Keratinocyte (primary cell): Measurements from ENCODE around the gene ASTN2. TPM values are rescaled to one million over a fixed set of nuclear protein-coding genes. Genes with fewer than 3 reads are reported as not detected.

Source experiments
- DNase-seq: peaks from one replicate; pipeline ENCODE4 v3.0.0-alpha.2; 2011; ENCODE audit warnings: low read depth, missing footprints, low spot score
- FAIRE-seq: peaks from 2 replicates; lab custom pipeline; 2011; peaks lifted over from hg19 to GRCh38; lab: Jason Lieb, UNC
- H2AFZ ChIP-seq: 2 replicates; pipeline ENCODE4 v1.6.0; 2012; ENCODE audit warnings: low read length, control low read depth, inconsistent platforms; ENCODE audit not compliant: control insufficient read depth
- H3K27ac ChIP-seq: 2 replicates; pipeline ENCODE4 v1.5.1; 2011; ENCODE audit warnings: low read length; ENCODE audit not compliant: control insufficient read depth, insufficient read depth
- H3K27me3 ChIP-seq: 3 replicates; pipeline ENCODE4 v1.6.0; 2011; ENCODE audit warnings: low read length; ENCODE audit not compliant: control insufficient read depth, insufficient read depth; ENCODE audit errors: extremely low read depth
- H3K36me3 ChIP-seq, 2 experiments: 2 replicates in 1 of 2; 3 replicates in 1 of 2; pipeline ENCODE4 v1.5.1; 2011; ENCODE audit warnings: low read length in 2 of 2, mild to moderate bottlenecking in 1 of 2; ENCODE audit not compliant: control insufficient read depth in 2 of 2, insufficient read depth in 2 of 2; ENCODE audit errors: extremely low read depth in 1 of 2
- H3K4me1 ChIP-seq: 3 replicates; pipeline ENCODE4 v1.5.1; 2011; ENCODE audit warnings: low read length; ENCODE audit not compliant: control insufficient read depth, insufficient read depth; ENCODE audit errors: extremely low read depth
- H3K4me2 ChIP-seq: 3 replicates; pipeline ENCODE4 v1.6.0; 2011; ENCODE audit warnings: low read depth, low read length; ENCODE audit not compliant: control insufficient read depth, insufficient read depth; ENCODE audit errors: extremely low read depth
- H3K4me3 ChIP-seq, 3 experiments: fragments of 200-600 bp in 1 of 3; sonication (generic) in 1 of 3; 2 replicates in 2 of 3; 3 replicates in 1 of 3; pipeline ENCODE4 v1.5.1; 2011 to 2016; ENCODE audit warnings: low read length in 3 of 3, mild to moderate bottlenecking in 3 of 3, control low read depth in 2 of 3, inconsistent platforms in 1 of 3, low read depth in 1 of 3, mixed read lengths in 1 of 3, mixed run types in 1 of 3, moderate library complexity in 1 of 3; ENCODE audit not compliant: control insufficient read depth in 2 of 3, insufficient read depth in 2 of 3; ENCODE audit errors: extremely low read depth in 1 of 3
- H3K79me2 ChIP-seq: 2 replicates; pipeline ENCODE4 v1.6.0; 2012; ENCODE audit warnings: low read length; ENCODE audit not compliant: control insufficient read depth, insufficient read depth
- H3K9ac ChIP-seq: 3 replicates; pipeline ENCODE4 v1.6.0; 2011; ENCODE audit warnings: low read length; ENCODE audit not compliant: control insufficient read depth, insufficient read depth; ENCODE audit errors: extremely low read depth
- H3K9me1 ChIP-seq: 3 replicates; pipeline ENCODE4 v1.6.0; 2011; ENCODE audit warnings: low read length; ENCODE audit not compliant: control insufficient read depth, insufficient read depth; ENCODE audit errors: extremely low read depth
- H3K9me3 ChIP-seq: 2 replicates; pipeline ENCODE4 v1.5.1; 2012; ENCODE audit warnings: low read depth, low read length; ENCODE audit not compliant: control insufficient read depth
- H4K20me1 ChIP-seq: 3 replicates; pipeline ENCODE4 v1.6.0; 2011; ENCODE audit warnings: low read length; ENCODE audit not compliant: control insufficient read depth, insufficient read depth; ENCODE audit errors: extremely low read depth
- EZH2 ChIP-seq: IDR thresholded peaks from one replicate; pipeline ENCODE4 v1.6.1; 2012; ENCODE audit warnings: inconsistent platforms, mild to moderate bottlenecking, low read length, moderate library complexity
- dilution Hi-C: fragments of 300-500 bp; cut with MboI; formaldehyde crosslinking; loops from one replicate; pipeline ENCODE4 v1.7.0; 2020; ENCODE audit warnings: low sequenced_read_pairs; ENCODE audit not compliant: extremely low pct_ligation_motif_present
- polyA plus RNA-seq, 5 experiments: library from polyadenylated mRNA; depleted of rRNA in 3 of 5; stranded (reverse) in 3 of 5; stranded (forward) in 1 of 5; unstranded in 1 of 5; fragments of >200 nt; gene quantifications; 1 replicate in 1 of 5; 2 replicates in 3 of 5; 3 replicates in 1 of 5; pipeline versions ENCODE4 v1.2.1 to v1.2.3, GENCODE V29; 2011 to 2012; ENCODE audit warnings: missing spikeins in 2 of 5, low read depth in 1 of 5, low replicate concordance in 1 of 5
- TF ChIP-seq, protein P1 (sequence below), 3 experiments: IDR thresholded peaks in 1 of 3; conservative IDR thresholded peaks in 1 of 3; optimal IDR thresholded peaks in 1 of 3; 2 replicates in 2 of 3; 3 replicates in 1 of 3; pipeline versions ENCODE3 to v1.5.1; 2011; ENCODE audit warnings: low read length in 3 of 3, mild to moderate bottlenecking in 3 of 3, moderate library complexity in 2 of 3, control low read depth in 1 of 3, inconsistent platforms in 1 of 3; ENCODE audit not compliant: insufficient read depth in 2 of 3; ENCODE audit errors: extremely low read depth in 1 of 3

Gene ASTN2
- polyA plus RNA-seq, 1 donor (not counting 4 experiments of a cell fraction or from before 2014, with no cell fraction given) = 0.31 TPM

- Histone ChIP-seq H3K4me1 (no peaks in the 10 kb centered on the region), H3K27me3 (no peaks in the 10 kb centered on the region), H3K79me2 (no peaks in the 10 kb centered on the region), H3K27ac (no peak overlapping the region), H3K9me1 (no peaks in the 10 kb centered on the region), H3K4me2 (no peak overlapping the region), H4K20me1 (no peaks in the 10 kb centered on the region), H3K9ac (no peak overlapping the region), H3K36me3 (no peaks in the 10 kb centered on the region), H3K9me3 (no peaks in the 10 kb centered on the region), H2AFZ (no peak overlapping the region), H3K4me3 (no peak overlapping the region)
- dilution Hi-C loops = no loop called here
- FAIRE-seq (no peak), DNase-seq (no peak)
- no peak for TF ChIP-seq EZH2
- TF ChIP-seq, protein P1, sequence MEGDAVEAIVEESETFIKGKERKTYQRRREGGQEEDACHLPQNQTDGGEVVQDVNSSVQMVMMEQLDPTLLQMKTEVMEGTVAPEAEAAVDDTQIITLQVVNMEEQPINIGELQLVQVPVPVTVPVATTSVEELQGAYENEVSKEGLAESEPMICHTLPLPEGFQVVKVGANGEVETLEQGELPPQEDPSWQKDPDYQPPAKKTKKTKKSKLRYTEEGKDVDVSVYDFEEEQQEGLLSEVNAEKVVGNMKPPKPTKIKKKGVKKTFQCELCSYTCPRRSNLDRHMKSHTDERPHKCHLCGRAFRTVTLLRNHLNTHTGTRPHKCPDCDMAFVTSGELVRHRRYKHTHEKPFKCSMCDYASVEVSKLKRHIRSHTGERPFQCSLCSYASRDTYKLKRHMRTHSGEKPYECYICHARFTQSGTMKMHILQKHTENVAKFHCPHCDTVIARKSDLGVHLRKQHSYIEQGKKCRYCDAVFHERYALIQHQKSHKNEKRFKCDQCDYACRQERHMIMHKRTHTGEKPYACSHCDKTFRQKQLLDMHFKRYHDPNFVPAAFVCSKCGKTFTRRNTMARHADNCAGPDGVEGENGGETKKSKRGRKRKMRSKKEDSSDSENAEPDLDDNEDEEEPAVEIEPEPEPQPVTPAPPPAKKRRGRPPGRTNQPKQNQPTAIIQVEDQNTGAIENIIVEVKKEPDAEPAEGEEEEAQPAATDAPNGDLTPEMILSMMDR (optimal IDR thresholded peaks at IDR 0.05 in 1 of 3, IDR thresholded peaks at IDR 0.05 in 1 of 3, conservative IDR thresholded peaks at IDR 0.05 in 1 of 3; ENCODE audit: extremely low read depth in 1 of 3, insufficient read depth in 2 of 3, low read length in 3 of 3) = no peak
Measured at GRCh38 chr9:117278020-117278419, 136.8 kb downstream of the ASTN2 start.

GRCh38 chr9:117276444-117276843 is 138.4 kb downstream of the ASTN2 start:
- dilution Hi-C loops = no loop called here
- no peak for FAIRE-seq

More at GRCh38 chr9:117276444-117276843, 138.4 kb downstream of the ASTN2 start:
- H3K79me2 ChIP-seq = no peaks in the 10 kb centered on the region
- no peak overlapping the region for H3K4me2 ChIP-seq
- no peak overlapping the region for H3K27ac ChIP-seq
- no peaks in the 10 kb centered on the region for H3K36me3 ChIP-seq
- no peaks in the 10 kb centered on the region for H3K4me1 ChIP-seq
- H3K27me3 ChIP-seq = no peaks in the 10 kb centered on the region
- no peak for TF ChIP-seq EZH2
- TF ChIP-seq, protein P1 (optimal IDR thresholded peaks at IDR 0.05 in 1 of 3, IDR thresholded peaks at IDR 0.05 in 1 of 3, conservative IDR thresholded peaks at IDR 0.05 in 1 of 3; ENCODE audit: extremely low read depth in 1 of 3, insufficient read depth in 2 of 3, low read length in 3 of 3) = no peak
- DNase-seq = no peak
- no peaks in the 10 kb centered on the region for H3K9me1 ChIP-seq
- no peaks in the 10 kb centered on the region for H3K9me3 ChIP-seq
- no peak overlapping the region for H3K9ac ChIP-seq
- H2AFZ ChIP-seq = no peak overlapping the region
- H4K20me1 ChIP-seq = no peaks in the 10 kb centered on the region
- no peak overlapping the region for H3K4me3 ChIP-seq
